Hematopoietic multipotent progenitor cell treated with erythropoietin and hydrocortisone succinate and interleukin-3 and kit ligand, for 8 days (in vitro differentiated cells): Measurements from ENCODE around the gene SLC35A4.
"Not testable (repeated sequence)": the region's sequence is repeated elsewhere in the genome, so short reads cannot be mapped to it uniquely, and the experiment has no call there.

ENCODE experiments used
- DNase-seq: peaks from one replicate; pipeline ENCODE4 v3.0.0-alpha.2; 2015

SLC35A4 gene

DNA sequence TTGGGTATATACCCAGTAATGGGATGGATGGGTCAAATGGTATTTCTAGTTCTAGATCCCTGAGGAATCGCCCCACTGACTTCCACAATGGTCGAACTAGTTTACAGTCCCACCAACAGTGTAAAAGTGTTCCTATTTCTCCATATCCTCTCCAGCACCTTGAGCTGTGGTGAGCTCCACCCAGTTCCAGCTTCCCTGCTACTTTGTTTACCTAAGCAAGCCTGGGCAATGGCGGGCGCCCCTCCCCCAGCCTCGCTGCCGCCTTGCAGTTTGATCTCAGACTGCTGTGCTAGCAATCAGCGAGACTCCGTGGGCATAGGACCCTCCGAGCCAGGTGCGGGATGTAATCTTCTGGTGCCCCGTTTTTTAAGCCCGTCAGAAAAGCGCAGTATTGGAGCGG is 28.4 kb downstream of the SLC35A4 start:
- not testable (repeated sequence) for DNase-seq

DNA sequence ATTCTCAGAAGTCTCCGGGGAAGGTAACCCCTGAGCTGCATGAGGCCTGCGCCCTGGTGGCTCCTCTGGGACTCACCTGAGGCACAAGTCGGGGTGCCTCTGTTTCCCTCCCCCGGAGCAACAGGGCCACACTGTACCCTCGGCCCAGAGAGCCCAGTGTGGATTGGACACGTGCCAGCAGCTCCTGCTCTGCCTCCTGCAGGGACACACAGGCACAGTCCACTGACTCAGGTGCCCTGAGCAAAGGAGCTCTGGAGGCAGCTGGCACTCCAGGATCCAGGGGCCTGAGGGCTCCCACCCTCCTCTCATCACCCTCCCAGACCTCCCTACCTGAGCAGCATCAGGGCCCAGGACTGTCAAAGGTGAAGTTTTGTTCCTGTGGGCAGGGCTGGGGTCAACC is 29.5 kb downstream of the SLC35A4 start:
- no peak for DNase-seq

DNA sequence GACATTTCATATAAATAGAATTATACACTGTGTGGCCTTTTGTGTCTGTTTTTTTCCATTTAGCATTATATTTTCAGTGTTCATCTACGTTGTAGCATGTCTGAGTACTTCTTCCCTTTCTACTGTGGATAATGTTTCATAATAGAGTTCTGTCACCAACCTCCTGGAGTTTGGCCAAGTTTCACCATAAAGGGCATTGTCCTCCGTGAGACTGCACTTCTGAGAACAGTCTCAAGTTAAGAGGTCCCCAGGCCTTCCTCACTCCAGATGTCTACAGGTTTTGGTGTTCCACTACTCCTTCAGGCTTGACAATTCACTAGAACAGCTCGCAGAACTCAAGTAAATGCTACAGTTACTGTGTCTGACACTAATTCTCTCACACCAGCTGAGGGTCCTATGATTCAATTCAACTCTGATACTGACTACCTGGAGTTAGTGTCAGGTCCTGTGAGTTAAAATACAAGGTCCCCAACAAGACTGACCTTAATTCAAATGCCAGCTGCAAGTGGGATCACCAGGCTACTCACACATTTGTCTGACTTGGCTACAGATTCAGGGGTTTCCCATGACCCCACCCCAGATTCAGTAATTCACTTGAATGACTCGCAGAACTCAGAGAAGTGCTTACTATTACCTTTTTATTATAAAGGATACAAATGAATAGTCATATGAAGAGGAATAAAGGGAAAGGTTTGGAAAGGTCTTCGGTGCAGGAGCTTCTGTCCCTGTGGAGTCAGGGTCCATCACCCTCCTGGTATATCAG is 31.1 kb downstream of the SLC35A4 start:
- DNase-seq, result peak; percentile 62

DNA sequence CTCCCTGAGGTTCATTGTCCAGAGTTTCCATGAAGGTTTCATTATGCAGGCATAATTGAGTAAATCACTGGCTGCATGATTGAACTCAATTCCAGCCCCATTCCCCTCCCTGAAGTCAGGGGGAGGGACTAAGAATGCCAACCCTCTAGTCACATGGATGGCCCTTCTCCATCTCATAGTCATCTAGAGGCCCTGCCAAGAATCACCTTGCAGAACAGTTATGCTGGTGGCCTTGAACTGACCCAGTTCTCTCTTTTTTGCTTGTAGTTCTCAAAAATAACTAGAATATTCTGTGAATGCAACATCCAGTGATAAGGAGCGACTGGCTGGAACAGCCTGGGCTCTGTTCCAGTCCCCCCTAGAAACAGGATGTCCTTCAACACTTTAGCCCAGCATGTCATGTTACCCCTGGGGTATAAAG is 31.7 kb downstream of the SLC35A4 start:
- DNase-seq, result no peak

- no peak for DNase-seq
Observed at GRCh38 chr5:140598836-140599235, 34.2 kb downstream of the SLC35A4 start.

GRCh38 chr5:140600096-140600495 is 35.5 kb downstream of the SLC35A4 start:
- no peak for DNase-seq

GRCh38 chr5:140602147-140602546 is 37.5 kb downstream of the SLC35A4 start:
- DNase-seq, result no peak

DNA sequence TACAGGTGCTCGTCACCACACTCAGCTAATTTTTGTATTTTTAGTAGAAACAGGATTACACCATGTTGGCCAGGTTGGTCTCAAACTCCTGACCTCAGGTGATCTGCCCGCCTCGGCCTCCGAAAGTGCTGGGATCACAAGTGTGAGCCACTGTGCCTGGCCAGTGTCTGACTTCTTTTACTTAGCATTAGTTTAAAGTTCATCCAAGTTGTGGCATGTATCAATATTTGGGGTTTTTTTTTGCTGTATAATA is 38.7 kb downstream of the SLC35A4 start:
- not testable (repeated sequence) for DNase-seq

DNA sequence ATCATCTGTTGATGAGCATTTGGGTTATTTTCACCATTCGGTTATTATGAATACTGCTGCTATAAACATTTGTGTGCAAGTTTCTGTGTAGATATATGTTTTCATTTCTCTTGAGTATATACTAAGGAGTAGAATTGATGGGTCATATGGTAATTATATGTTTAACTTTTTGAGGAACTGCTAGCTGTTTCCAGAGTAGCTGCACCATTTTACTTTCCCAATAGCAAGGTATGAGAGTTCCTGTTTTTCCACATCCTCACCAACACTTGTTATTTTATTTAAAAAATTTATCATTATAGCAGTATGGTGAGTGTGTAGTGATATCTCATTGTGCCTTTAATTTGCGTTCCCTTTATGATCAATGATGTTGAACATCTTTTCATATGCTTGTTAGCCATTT is 39.1 kb downstream of the SLC35A4 start:
- no peak for DNase-seq

DNA sequence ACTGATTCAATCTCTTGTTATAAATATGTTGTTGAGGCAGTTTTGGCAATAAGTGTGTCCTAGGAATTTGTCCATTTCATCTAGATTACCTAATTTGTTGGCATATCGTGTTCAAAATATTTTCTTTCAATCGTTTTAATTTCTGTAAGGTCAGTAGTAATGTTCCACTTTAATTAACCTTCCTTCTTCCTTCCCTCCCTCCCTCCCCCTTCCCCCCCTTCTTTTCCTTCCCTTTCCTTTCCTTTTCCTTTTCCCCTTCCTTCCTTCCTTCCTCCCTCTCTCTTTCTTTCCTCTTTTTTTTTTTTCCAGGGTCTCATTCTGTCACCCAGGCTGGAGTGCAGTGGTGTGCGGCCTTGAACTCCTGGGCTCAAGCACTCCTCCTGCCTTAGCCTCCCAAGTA is 41.3 kb downstream of the SLC35A4 start:
- no peak for DNase-seq

DNA sequence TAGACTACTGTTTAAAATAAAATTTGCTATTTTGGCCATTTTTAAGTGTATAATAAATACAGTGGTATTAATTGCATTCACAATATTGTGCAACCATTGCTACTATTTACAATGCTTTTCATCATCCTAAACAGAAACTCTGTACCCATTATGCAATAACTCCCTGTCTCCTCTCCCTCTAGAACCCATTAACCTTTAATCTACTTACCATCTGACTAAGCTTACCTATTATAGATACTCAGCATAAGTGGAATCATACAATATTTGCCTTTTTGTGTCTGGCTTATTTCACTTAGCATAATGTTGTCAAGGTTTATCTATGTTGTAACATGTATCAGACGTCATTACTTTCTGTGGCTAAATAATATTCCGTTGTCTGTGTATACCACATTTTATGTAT is 42.4 kb downstream of the SLC35A4 start:
- DNase-seq, result no peak

GRCh38 chr5:140608722-140609121 is 44.1 kb downstream of the SLC35A4 start:
- DNase-seq, result no peak

DNA sequence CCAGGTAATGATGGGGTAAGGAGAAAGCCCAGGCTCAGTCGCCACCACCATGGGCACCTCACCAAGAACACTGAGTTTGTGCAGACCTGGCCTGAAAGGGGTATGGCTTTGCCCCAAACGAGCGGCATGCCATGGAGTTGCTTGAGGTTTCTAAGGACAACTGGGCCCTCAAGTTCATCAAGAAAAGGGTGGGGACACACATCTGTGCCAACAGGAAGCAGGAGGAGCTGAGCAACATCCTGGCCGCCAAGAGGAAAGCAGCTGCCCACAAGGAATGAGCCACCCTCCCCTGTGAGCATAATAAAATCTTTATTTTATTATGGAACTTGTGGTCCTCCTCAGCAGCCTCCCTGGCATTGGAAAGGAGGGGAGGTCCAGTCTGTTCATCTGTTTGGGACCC is 44.5 kb downstream of the SLC35A4 start:
- no peak for DNase-seq

DNA sequence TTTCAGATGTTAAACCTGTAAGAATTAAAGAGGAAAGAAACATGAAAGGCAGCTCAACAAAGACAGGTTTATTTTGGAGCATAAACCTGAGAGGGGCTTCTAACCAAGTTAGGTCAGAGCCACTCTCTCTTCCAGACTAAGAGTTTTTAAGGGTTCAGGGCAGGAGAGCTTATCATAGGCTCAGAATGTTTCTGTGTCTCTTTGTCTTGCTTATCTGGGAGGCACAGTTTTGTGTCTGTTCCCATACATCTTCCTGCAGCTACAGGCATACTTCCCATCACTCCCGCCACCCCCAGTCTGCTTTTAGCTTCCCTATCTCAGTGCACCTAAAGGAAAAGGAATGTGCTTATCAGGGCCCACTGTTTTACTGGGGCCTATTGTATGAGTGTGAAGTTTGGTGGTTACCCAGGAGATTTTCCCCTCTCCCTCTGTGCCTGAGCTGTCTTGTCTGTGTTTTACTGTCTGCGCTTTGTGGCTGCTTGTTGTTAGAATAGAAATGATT is 46.4 kb downstream of the SLC35A4 start:
- peak; percentile 90 for DNase-seq
